SK-N-DZ (cell line): ENCODE results near the gene BNIP5.
A peak's percentile ranks its signal among the peaks of the same experiment; 100 is the strongest.

Source experiments
- DNase-seq: peaks from one replicate; pipeline ENCODE4 v3.0.0-alpha.2; 2015; ENCODE audit warnings: low spot score

The BNIP5 gene

DNA sequence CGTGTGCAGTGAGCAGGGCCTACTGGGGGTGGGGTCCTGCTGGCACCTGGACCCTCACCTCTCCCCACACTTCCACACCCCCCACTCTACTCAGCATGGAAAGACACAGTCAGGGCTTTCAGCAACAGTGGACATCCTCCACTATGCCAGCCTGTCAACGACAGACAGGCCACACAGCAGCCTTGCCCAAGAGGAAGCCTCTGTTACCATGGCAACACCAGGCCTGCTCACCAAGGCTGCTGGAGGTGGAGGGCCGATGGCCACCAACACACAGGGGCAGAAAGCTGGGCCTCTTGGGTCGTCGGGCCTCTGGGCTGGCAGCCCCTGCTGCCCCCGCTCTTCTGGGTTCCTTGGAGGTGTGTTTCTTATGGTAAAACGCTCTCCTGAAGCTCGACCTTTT, 13.6 kb downstream of the BNIP5 start:
- peak; percentile 71 for DNase-seq

DNA sequence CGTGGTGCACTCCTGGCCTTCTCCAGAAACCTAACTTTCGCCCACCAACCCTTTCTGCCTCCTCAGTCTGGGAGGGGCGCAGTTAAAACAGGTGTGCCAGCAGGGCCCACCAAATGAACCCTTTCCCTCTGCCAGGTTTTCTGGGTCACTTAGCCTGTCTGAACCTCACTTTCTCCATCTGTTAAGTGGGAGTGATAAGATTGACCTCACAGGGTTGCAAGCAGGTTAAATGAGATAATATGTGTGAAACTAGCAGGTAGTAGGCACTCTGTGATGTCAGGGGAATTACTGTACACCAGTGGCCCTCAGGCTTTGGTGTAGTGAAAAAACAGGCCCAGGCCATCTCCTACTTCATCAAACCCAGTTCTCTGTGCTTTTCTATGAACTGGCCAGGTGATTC, 14.1 kb downstream of the BNIP5 start:
- no peak for DNase-seq

- no peak for DNase-seq
Measured at GRCh38 chr6:36320475-36320874, 16.2 kb downstream of the BNIP5 start.

DNA sequence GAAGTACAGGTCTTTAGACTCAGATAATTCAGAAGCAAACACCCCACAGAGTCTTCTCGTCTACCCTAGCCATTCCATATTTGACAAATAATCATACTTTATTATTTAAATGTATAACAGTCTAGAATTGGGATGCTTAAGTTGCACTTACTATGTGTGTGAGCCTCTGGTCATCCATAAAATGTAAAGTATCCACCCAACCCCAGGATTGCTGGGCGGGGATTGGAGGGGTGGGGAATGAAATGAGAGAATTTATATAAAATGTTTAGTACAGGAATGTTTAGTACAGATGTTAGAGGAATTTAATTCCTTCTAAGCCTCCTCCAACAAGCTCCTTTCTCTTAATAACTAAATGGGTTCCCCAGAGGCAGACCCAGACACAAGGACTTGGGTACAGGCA, 16.9 kb downstream of the BNIP5 start:
- no peak for DNase-seq

- no peak for DNase-seq
Measured at GRCh38 chr6:36319436-36319762, 17.3 kb downstream of the BNIP5 start.

DNA sequence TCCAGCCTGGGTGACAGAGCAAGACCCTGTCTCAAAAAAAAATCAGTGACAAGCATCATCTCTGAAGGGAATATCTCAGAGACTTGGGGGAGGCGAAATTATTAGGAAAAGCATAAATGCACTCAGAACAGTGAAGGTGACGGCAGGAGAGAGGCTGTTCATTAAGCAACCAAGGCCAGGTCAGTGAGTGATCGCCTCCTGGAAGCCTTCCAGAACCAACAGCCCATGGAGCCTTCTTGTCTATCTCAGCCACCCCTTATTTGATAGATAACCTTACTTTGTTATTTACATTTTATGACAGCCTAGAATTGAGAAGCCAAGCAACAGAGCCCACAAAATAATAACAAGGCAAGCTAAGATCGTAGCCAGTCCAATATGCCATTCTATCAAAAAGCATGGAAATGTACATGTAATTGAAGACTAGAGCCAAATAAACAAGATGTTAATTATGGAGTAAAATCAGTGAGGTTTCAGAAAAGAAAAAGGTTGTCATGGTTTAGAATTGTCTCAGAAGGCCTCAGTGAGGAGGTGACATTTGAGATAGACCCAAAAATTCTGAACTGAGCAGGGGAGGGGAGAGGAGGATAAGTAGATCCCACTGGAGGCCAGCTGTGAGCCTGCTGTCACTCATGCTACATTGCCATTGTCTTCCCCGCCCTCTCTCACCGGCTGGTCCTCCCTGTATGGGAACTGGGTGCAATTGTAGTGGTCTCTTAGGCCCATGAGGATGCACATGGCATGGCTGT, 17.8 kb downstream of the BNIP5 start:
- no peak for DNase-seq

DNA sequence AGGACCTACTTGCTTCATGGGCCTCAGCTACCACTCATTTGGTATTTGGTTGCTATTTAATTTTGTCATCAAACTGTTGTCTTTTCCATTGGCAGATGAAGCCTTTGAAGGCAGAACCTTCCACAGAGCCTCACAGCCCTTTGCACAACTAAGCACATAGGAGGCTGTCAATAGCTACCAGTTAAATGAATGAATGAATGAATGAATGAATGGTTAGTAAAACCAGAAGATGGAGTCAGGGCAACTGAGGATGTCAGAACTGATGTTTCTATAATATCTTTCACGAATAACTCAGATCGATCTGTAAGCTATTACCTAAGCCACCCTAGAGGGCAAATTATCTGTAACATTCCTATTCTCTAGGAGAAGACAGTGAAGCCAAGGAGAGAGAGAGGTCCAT, 19.1 kb downstream of the BNIP5 start:
- DNase-seq: no peak

DNA sequence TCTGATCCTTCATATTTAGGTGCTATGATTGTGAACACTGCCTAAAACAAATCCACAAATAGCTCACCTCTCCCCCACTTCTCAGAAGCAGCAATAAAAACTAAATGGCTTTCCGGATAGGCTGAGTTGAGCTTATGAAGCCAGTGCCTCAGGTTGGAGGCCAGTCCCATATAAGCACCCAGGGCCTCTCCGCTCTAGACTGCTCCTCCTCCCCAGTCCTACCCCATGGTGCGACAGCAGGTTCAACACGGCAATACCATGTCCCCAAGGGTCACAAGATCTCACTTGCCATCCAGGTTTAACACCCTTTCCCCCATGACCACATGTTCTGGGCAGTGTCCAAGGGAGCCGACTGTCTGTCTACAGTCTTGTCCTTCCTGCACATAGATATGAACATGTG, 20.8 kb downstream of the BNIP5 start:
- DNase-seq: no peak

- no peak for DNase-seq
Measured at GRCh38 chr6:36314221-36315014, 22.3 kb downstream of the BNIP5 start.

GRCh38 chr6:36313649-36313936, 23.1 kb downstream of the BNIP5 start:
- no peak for DNase-seq

- no peak for DNase-seq
Measured at GRCh38 chr6:36312854-36313648, 23.6 kb downstream of the BNIP5 start.

GRCh38 chr6:36309900-36310299, 26.8 kb downstream of the BNIP5 start:
- DNase-seq: no peak

DNA sequence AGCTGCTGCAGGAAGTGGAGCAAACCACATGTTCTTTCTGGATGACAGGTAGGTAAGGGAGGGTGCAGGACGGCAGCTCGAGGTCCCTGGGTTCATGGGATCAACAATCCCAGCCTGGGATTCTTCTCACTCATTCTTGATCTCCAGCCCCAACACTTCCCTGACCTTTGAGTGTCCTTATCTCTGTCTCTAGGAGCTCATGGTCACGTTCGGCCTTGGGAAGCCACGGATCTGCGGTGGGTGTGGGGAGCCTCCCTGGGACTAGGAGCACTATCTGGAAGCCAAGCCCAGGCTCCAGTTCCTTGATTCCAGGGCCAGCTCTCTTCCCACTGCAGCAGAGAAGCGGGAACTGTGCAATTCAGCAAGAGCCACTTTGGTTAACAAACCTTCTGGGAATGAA, 27.5 kb downstream of the BNIP5 start:
- DNase-seq: no peak

- DNase-seq: no peak
Measured at GRCh38 chr6:36308514-36308913, 28.2 kb downstream of the BNIP5 start.

DNA sequence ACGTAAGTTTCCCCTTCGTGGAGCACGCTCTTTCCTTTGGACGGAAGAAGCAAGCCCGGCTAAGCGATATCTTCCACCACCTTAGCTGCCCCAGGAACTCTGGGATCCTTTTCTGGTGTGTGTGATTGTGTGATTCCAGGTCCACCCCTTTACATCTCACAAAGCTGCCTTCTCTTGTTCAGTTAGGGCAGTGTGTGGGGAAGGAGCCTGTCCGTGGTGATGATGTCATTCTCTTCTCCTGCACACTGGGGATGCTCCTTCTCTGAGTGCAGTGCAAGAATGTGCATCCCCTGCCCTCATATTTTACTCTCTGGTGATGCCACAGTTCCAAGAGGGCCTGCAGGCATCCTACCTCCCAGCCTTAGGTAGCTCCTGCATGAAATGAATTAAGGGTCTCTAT, 30.3 kb downstream of the BNIP5 start:
- no peak for DNase-seq

DNA sequence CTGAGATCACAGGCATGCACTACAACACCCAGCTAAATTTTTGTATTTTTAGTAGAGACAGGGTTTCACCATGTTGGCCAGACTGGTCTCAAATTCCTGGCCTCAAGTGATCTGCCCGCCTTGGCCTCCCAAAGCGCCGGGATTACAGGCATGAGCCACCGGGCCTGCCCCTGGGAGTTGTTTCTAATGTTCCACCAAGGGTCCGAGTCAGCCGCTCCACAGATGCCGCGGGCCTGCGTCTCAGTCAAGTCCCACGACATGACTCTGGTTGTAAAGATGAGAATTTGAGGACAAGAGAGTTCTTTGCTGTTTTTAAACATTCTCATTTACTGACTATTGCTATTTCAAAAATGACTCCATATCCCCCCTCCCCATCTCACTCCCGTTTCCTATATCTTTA, 30.8 kb downstream of the BNIP5 start:
- no peak for DNase-seq

GRCh38 chr6:36302227-36302976, 34.3 kb downstream of the BNIP5 start:
- peak; percentile 90 for DNase-seq

DNA sequence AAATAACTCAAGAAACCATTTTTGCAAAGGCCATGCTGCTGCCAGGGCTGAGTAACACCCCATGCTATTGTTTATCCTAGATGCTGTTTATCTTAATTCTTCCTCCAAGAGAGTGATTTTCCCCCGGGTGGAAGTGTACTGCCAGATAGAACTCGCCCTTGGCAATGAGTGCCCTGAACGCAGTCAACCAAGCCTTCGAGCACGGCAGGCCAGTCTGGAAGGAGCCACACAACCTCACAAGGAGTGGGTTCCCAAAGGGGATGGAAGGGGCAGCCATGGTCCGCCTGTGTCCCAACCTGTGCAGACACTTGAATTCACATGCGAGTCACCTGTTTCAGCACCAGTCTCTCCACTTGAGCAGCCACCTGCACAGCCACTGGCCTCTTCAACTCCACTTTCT, 34.9 kb downstream of the BNIP5 start:
- DNase-seq: no peak

GRCh38 chr6:36301085-36301658, 35.5 kb downstream of the BNIP5 start:
- DNase-seq: no peak

- DNase-seq: no peak
Measured at GRCh38 chr6:36298027-36298426, 38.7 kb downstream of the BNIP5 start.

DNA sequence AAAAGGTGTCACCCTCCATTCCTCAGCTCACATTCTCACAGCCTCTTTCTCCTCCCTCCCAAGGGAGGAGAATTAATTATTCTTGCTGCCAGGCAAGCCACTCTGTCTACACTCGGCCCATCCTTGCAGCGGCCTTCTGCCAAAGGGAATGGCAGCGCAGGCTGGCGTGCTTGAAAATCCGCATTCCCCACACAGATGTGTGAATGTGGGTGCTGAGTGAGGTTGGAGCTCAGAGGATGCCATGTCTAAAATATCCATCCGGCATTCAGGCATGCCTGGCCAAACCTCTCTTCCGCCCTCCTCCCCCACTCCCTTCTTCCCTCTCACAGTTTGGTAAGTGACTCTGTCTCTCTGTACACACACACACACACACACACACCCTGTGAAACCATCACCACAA, 39.2 kb downstream of the BNIP5 start:
- DNase-seq: no peak

GRCh38 chr6:36297051-36297450, 39.6 kb downstream of the BNIP5 start:
- DNase-seq: no peak
